T-helper 2 cell (primary cell): ENCODE results near the gene NTHL1.

ENCODE experiments used
- DNase-seq, 5 experiments: peaks; one replicate each; pipeline versions ENCODE4 v3.0.0 to v3.0.0-alpha.2; 2012 to 2022

Gene NTHL1

DNA sequence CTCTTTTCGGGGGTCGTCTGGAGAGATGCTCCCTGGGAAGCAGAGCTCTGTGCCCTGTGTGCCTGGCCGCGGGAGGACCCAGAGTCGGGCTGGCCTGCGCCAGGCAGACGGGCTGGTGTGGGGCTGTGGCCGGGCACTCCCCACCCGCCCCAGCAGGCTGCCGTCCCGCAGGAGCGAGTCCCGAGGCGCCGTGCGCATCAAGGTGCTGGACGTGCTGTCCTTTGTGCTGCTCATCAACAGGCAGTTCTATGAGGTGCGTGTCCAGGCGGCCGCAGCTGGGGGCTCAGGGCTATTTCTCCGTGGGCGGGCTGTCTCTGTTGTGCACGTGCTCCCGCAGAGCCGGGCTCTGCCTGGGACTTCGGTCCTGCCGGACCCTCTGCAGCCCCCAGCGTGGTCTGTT lies 15.2 kb upstream of the NTHL1 start:
- no peak for DNase-seq

DNA sequence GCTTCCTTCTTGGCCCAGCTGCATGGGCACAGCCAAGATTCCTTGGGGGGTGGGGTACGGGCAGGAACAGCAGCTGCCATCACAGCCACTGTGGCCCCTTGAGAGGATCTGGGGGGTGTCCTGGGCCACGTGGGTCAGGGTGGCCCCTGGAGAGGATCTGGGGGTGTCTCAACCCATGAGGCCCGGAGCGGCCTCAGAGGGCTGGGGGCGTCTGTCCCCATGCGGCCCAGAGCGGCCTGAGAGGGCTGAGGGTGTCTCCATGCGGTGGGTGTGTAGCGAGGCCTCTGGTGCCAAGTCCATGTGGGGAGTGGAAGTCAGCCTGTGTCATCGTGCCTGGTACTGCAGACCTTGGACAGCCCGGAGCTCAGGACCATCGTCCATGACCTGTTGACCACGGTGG lies 13.9 kb upstream of the NTHL1 start:
- DNase-seq: no peak

DNA sequence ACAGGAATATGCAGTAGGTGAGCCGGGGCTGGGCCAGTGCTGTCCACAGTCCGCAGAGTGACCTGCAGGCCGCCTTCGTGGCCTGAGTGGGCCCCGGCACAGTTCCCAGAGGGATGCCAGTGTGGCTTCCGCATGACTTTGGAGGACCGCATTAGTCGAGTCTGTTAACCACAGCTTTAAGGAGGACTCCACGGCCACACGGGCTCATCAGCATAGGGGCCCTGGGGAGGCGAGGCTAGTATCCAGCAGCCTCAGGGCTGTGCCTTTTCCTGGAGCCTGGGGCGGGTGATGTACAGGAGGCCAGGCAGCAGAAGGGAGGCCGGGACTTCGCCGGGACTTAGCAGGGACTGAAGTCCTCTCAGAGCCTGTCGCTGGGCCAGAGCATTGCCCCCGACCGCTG lies 13.4 kb upstream of the NTHL1 start:
- DNase-seq: no peak

DNA sequence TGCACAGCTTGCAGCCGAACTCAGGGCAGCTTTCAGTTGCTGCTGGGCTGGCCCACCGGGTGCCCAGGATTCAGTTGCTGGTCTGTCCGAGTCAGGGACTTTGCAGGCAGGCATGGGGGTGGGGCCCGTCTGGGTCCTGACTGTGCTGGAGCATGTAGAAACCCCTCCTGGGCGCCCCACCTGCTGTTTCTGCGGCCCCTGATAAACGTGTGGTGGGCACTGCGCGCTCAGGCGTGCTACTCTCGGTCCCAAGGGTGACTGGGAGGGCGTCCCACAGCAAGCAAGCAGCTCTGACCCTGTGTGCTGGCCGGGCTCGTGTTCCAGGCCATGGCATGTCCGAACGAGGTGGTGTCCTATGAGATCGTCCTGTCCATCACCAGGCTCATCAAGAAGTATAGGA lies 12.7 kb upstream of the NTHL1 start:
- no peak for DNase-seq

DNA sequence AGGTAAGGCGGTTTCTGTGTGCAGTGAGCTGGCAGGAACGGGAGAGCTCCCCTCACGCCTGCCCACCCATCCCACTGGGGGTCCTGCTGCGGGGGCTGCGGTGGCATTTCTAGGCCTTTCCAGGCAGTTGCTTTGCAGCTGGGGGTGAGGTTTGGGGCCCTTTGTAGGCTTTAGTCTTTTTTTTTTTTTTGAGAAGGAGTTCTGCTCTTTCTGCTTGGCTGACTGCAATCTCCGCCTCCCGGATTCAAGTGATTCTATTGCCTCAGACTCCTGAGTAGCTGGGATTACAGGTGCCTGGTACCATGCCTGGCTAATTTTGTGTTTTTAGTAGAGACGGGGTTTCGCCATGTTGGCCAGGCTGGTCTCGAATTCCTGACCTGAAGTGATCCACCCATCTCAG lies 11.2 kb upstream of the NTHL1 start:
- no peak for DNase-seq

DNA sequence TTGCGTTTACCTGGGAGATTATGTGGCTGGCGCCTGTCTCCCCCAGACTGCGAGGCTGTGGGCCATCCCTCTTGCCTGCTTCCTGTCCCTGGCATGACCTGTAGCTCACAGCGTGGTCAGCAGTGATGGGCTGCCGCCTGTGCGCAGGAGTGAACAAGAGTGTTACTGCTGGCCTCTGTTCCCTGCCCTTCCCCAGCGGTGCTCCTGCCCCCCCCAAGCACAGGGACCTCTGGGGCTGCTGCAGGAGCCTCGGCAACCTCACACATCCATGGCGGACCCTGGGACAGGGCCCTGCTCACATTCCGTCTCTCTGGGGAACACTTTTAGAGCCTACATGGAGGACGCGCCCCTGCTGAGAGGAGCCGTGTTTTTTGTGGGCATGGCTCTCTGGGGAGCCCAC lies 10.8 kb upstream of the NTHL1 start:
- DNase-seq: no peak

DNA sequence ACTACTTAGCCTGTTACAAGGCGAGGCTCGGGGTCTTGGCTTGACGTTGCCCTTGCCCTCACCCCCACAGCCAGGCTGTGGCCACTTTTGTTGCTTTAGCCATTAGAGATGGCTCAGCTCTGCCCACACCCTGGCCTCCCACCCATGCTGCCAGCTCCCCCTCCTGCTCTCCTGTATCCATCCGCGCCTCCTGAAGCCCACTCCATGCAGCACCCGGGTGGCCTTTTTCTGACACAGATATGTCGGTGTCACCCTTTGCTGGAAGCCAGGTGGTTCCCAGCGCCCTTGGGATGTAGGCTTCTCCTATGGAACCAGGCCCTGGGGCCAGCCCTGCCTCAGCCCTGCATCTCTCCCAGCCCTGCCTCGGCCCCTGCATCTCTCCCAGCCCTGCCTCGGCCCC lies 9.8 kb upstream of the NTHL1 start:
- no peak for DNase-seq

DNA sequence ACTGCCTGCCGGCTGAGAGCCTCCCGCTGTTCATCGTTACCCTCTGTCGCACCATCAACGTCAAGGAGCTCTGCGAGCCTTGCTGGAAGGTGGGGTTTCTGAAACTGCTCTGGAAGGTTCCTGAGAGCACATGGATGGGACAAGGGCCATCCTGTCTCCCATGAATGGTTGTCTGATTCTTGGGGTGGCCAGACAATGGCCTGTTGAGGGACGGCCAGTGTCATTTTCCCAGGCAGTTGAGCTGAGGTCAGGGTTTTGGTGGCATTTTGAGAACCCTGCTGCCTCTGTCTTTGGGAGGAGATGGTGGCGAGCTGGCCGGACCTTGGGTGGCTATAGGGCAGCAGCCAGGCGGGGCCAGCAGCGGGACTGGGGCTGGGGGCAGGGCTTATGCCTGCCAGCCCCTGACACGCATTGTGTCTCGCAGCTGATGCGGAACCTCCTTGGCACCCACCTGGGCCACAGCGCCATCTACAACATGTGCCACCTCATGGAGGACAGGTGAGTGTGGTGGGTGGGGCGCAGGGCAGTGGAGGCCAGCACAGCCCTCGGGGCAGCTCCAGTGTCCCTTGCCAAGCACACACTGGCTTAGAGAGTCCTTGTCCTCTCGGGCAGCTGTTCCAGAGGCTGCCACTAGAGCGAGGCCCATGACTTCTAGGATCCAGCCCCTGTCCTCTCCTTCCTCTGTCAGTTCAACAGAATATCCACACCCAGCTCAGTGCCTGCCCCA lies 9.2 kb upstream of the NTHL1 start:
- DNase-seq: no peak

DNA sequence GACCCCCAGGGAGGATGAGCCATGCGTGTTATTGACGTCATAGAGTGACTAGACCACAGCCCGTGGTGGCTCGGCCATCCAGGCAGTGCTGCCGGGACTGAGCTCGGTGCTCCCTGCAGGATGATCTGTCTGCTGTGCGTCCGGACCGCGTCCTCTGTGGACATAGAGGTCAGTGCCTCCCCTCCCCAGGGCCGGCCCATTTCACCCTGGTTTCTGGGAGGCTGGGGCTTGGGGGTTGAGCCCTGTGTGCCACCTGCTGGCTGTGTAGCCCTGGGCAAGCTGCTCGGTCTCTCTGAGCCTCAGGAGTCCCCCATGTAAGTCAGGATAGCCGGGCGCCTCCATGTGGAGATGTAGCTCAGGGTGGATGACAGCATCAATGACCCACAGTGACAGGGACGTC lies 8.4 kb upstream of the NTHL1 start:
- DNase-seq: no peak

DNA sequence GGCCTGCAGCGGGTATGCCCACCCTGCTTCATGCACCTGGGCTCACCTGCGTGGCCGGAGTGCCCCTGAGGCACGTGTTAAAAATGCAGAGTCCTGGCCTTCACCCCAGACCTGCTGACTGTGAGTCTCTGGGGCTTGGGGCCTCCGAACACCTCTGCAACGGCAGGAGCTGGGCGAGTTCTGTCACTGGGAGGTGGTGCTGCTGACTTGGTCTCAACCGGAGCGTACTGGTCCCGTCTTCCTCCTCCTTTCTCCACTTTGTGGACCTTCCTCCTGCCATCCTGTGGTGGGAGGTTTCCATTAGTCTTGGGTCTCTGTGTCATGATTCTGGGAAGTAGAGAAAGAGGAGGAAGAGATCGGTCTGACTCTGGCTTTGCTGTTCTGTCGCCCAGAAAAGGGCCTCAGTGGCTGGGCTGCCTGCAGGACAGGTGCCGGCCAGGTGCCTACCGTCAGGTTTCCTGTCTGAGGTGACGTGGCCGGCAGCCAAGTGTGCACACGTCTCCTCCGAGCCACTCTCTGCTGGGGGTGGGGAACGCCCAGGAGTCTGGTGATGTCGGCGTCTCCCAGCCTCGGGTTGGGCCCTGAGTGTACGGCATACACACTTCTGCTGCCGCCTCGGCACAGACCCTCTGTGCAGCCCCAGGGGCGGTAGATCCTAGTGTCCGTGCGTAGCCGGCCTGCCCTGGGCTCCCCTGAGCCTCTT lies 7.1 kb upstream of the NTHL1 start:
- DNase-seq: no peak

DNA sequence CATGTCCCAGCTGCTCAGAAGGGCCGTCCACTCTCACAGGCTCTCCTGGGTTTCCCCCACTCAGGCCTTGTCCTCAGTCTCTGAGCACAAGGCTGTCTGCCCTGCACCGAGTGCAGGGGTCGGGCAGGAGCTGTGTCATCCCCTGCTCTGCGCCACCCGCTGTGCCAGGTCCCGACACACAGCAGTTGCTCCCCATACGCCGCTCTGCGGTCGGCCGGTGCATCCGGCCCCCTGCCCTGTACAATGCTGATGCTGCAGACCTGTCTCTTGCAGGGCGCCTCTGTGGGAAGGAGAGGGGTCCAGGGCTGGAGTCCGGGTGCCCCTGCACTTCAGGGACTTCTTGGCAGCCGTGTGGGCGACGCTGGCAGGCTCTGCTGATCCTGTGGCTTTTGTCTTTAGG lies 6.3 kb upstream of the NTHL1 start:
- DNase-seq: no peak

DNA sequence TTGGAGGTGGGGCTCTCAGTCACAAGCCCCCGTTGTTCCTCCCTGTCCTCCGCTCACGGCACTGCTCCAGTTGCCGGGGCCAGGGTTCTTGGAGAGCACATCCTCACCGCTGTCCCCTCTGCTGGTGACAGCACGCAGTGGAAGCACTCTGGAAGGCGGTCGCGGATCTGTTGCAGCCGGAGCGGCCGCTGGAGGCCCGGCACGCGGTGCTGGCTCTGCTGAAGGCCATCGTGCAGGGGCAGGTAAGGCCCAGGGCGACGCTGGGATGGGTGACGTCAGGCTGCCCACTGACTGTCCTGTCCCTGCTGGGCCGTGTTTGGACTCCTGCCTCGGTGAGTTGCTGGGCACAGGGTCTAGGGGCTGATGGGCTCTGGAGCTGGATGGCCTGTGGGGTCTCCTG lies 5.6 kb upstream of the NTHL1 start:
- no peak for DNase-seq

DNA sequence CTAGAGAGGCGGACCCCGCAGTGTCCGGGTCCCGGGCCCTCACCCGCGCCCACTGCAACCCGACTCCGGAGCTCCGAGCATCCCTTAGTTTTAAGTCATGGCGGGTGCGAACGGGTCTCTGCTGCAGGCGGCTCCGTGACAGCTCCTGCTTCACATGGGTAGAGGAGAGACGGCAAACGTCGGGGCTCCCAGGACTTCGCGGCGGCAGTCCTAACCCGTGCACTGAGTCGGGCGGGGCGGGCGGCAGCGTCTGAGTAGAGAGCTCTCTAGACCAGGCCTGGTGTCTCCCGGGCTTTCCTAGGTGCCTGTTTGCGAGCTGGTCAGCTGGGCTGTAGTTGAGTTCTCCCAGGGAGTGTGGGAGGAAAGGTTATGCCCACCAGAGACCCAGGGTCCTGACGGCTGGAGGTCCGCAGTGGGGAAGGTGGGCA lies 496 bp upstream of the NTHL1 start:
- DNase-seq: no peak

DNA sequence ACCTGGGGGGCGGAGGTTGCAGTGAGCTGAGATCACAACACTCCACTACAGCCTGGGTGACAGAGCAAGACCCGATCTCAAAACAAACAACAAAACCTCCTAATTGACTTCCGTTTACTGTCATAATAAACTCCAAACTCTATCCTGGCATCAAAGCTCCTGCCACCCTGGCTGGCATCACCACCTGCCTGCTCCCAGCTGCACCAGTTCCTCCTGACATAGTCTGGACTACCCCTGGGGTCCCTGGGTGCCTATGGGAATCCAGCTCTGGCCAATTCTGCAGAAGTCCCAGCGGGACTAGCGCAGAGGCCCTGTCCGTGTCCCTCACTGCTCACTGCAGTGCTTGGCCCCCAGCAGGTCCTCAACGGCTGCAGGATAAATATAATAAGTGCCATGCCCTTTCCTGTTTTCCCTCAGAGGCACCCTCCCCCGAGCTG lies 723 bp downstream of the NTHL1 start:
- no peak for DNase-seq

DNA sequence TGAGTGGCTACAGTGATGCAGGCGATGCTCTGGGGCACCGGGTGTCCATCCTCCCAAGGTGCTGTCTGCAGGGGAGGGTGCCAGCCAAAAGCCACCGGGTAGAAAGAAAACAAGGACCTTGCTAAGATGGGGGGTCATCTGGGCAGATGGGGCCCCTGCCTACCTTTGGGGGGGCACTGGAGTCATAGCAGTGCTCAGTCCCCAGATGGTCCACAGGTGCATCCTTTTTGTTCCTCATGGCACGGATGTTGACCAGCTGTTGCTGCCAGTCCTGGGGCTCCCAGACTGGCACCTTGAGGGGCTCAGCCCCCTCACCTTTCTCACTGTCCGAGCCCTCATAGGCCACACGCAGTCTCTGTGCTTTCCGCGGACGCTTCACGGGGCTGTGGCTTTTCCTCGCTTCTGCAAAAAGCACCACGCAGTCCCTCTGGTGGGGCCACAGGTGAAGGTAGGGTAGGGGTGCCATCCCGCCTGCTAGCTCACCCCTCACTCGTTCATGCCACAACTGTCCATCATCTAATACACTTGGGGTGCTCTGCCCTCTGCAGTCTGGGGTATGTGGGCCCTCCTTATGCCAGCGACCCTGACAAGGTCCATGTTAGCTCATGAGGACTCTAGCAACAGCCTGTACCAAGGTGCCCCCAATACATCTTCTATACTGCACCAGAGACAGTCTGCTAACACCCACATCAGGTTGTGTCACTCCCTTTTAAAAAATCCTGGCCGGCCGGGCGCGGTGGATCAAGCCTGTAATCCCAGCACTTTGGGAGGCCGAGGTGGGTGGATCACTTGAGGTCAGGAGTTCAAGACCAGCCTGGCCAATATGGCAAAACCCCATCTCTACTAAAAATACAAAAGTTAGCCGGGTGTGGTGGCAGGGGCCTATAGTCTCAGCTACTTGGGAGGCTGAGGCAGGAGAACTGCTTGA lies 1.4 kb downstream of the NTHL1 start:
- no peak for DNase-seq

DNA sequence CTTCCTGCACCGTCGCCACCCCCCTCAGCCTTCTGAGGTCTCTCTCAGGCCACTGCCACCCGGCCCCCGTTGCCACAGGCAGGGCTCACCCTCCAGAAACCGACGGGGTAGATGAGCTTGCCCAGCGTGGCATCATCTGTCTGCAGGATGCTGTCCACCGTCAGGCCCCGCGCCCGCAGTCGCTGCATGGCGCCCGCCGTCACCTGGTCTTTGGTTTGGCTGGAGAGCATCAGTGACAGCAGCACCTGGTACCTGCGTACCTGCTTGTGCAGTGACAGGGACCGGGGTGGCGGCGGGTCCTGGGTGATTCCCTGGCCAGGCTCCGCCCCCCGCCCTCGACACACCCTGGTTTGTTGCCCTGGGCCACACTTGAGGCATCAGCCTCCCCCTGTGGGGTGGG lies 3.1 kb downstream of the NTHL1 start:
- DNase-seq: no peak

DNA sequence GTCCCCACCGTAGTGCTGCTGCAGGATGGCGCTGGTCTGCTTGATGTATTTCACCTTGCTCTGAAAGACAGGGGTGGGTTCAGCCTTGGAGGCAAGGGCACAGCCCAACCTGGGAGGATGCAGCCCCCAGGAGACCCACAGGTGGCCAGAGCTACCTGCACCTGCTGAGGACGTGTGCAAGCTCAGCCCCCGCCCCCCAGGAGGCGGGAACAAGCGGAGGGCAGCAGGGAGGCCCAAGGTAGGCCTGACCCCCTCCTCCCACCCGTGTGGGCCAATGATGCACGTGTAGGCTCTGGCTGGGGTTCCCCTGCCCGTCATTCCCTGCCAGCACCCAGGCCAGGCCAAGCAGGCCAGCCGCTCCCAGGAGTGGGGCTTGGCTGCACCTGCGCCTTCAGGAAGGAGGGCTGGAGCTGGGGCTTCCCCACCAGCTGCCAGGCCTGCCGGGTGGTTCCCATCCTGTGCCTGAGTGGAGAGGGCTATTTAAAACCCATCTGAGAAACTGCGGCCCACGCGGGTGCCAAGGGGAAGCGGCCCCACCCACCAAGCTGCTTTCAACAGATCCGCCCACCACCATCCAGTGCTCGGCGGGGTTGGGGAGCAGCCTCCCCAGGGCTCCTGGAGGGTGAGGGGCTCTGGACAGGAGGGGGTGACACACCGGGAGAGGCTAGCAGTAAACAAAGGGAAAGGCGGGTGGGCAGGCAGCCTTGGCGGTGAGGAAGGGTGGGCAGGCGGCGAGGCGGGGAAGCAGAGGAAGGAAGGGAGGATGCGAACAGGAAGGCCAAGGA lies 3.8 kb downstream of the NTHL1 start:
- DNase-seq: no peak

DNA sequence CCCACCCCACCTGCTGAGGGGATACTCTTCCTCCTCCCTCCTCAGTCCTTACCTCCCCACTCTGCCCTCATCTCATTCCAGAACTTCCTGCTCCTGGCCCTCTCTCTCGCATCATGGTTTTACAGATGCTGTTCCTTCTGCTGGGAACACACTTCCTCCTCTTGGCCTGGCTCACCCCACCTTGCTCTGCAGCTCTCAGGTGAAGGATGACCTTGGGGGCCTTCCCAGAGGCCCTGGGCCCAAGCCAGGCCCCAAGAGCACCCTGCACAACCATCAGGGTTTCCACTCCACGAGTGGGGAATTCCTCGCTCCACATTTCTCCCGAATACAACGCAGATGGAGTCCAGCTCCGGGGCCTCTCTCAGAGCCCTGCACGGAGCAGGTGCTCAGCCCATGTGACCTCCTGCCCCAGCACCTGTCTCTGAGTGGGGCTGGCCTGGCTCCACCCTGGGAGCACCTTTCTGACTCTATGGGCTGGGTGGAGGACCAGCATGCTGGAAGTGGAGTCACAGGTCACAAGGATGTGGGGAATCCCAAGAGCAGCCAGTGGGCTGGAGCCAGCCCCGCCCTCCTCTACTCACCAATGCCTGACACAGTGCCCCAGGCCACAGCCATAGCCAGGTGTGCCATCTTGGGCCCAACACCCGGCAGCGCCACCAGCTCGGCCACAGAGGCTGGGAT lies 4.5 kb downstream of the NTHL1 start:
- no peak for DNase-seq

DNA sequence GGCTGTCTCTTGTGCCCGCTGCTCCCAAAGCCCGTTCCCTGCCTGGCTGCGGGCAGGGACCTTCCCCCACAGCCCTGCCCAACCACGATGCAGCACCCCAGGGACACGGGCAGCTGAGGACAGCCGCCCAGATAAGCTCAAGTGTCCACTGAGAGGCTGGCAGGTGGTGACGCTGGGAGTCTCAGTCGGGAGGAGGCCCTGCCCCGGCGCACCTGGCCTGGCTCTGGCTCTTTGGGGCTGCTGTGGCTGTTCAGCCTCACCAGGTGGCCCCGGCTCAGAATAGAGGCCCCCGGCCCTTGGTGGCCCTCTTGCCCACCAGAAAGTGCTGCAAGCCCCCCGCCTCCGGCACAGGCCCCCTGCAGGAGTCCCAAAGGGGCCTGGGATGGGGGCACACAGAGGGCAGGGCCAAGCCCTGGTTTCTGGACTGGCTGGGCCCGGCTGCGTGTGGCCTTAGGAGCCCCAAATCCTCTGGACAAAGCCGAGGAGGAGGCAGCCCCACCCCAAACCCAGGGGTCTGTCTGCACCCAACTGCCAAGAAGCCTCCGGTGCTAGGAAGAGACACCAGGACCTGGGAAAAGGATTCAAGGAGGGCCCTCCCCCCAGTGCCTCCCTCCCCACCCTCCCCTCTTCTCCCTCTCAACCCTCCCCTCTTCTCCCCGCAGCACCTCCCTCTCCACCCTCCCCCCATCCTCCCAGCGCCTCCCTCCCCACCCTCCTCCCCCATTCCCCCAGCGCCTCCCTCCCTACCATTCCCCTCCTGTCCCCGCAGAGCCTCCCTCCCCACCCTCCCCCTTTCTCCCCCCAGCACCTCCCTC lies 5.3 kb downstream of the NTHL1 start:
- no peak for DNase-seq

DNA sequence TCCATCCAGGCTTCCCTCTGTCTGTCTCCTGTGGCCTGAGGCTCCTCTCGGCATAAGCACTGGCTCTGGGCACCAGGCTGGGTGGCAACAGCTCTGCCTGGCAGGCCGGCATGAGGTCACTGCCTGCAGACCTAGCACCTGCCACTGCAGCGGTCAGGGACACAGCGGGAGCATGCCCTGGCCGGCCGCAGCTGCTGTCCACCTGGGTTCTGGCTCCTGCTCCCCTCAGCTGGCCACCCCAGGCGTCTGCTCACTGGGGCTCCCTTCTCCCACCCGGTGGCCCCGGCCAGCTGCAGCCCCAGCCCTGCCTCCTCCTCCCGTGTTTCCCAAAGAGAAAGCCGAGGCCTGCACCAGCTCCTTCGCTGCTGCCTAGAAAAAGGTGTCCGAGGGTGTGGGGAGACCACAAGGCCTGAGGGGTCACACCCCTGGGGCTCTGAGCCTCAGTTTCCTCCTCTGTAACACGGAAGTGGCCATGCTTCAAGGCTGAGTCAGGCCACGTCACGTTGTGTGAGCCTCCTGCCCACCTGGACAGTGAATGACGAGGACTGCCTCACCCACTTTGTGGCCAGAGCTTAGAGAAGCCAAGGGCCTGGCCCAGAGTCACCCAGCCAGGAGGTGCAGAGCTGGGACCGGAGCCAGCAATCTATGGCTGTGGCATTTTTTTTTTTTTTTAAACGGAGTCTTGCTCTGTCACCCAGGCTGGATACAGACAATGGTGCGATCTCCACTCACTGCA lies 6.7 kb downstream of the NTHL1 start:
- DNase-seq: no peak
